Activated CD4-positive, alpha-beta T cell treated with anti-CD3 and anti-CD28 coated beads, Interleukin-2, Interleukin-4, amounts not matched to agents 100 ng/mL and 50 ng/mL, durations not matched to agents 16 hours and 8 hours (primary cell): ENCODE data around the gene MZT2B.
"Not testable (repeated sequence)": the region's sequence is repeated elsewhere in the genome, so short reads cannot be mapped to it uniquely, and the experiment has no call there.

Experiments used
- DNase-seq: peaks from one replicate; pipeline ENCODE4 v3.0.0-alpha.2; 2020; ENCODE audit warnings: low spot score

The MZT2B gene, protein sequence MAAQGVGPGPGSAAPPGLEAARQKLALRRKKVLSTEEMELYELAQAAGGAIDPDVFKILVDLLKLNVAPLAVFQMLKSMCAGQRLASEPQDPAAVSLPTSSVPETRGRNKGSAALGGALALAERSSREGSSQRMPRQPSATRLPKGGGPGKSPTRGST

GRCh38 chr2:130181880-130182682 is at the start of gene MZT2B:
Gene MZT2B, plus strand, starts transcription at chr2:130182262. Its CDS starts 21 bp downstream, at chr2:130182283.
- peak; percentile 92 for DNase-seq

GRCh38 chr2:130135692-130136541 is 46.1 kb upstream of the MZT2B start:
- no peak for DNase-seq

- not testable (repeated sequence) for DNase-seq
Observed at GRCh38 chr2:130136546-130136945, 45.5 kb upstream of the MZT2B start.

DNA sequence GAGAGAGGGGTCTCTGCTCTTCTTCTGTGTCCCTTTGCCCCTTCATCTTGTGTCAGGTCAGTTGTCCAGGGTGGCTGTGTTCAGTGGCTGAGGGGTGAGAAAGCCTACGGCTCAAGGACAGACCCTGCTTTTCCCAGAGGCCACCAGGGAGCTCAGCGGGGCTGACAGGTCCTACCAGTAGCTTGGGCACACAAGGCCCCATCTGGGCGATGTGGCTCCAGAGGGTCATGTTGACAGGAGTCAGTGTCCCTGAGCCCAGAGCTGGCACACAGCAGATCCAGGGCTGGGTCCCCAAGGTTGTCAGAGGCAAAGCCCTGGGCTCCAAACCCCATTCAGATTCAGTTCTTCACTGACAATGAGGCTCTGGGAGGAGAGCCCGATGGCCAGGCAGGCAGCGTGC is 44.9 kb upstream of the MZT2B start:
- DNase-seq: not testable (repeated sequence)

GRCh38 chr2:130138326-130138725 is 43.7 kb upstream of the MZT2B start:
- not testable (repeated sequence) for DNase-seq

- not testable (repeated sequence) for DNase-seq
Observed at GRCh38 chr2:130138841-130139251, 43.2 kb upstream of the MZT2B start.

- not testable (repeated sequence) for DNase-seq
Observed at GRCh38 chr2:130139331-130140280, 42.5 kb upstream of the MZT2B start.

DNA sequence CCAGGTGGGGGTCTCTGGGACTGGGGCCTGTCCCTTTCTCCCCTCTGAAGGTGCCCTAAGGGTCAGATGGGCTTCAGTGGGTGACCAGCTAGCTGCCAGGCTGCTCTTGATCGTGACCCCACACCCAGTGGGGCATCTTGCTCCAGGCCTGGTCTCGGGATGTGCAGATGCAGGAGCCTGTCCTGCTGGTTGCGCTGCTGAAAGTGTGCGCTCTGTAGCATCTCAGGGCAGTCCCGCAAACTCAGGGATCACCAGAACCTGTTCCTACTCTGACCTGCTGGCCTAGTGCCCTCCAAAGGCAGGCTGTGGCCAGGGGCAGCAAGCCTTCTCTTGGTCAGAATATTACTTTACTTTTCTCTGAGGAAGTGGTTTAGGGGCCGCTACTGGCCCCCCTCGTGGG is 41.5 kb upstream of the MZT2B start:
- not testable (repeated sequence) for DNase-seq

DNA sequence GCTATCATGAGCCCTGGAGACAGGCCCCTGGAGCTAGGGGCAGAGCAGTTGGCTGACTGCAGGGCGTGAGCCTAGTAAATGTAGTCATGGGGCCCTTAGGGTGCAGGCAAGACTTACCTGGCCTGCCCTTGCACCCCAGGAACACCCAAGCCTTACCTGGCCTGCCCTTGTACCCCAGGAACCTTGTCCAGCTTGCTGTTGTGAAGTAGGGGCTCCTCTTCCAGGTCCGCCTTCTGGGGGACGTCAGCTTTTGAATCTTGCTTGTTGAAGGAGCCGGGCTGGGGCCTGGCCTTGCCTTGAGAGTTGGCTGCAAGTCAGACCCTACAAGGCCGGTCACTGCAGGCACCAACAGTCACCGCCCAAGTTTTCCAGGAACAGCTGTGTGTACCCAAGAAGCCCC is 41.1 kb upstream of the MZT2B start:
- DNase-seq: not testable (repeated sequence)

- DNase-seq: not testable (repeated sequence)
Observed at GRCh38 chr2:130141645-130142370, 40.3 kb upstream of the MZT2B start.

DNA sequence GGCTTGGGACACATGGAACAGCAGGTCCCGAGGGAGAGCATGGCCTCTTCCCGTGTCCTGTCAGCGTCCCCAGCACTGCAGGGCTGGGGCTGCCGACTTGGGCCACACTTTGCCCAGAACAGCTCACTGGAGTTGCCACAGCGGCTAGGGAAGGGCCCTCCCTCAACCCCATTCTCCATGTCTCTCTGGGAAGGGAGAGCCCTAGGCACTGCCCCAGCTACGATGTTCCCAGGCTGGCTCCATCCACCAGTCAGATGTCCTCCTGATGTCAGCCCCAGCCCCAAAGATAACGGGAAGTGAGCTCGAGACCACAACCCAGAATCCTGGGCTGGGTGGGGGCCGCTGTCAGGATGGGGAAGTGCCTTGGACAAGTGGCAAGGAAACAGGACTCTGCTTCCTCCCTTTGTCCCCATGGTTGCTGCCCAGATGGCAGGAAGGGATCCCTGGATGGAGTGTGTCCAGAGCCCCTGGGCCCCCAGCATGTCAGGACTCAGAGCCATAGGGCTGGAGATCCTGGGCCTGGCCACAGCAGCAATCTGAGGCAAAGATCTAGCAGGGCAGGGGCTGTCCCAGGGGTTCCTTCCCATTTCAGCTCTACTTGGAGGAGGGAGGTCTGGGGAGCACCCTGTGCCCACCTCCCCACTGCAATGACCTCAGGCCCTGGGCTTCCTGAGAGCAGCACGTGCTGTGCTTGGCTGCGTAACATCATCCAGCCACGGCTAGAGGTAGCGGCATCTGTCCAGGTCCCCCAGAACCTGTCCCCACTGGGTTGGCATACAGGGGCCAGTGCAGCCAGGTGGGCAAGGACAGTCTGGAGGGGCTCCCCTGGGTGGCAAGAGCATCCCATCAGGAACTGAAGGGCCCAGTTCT is 39.4 kb upstream of the MZT2B start:
- not testable (repeated sequence) for DNase-seq

DNA sequence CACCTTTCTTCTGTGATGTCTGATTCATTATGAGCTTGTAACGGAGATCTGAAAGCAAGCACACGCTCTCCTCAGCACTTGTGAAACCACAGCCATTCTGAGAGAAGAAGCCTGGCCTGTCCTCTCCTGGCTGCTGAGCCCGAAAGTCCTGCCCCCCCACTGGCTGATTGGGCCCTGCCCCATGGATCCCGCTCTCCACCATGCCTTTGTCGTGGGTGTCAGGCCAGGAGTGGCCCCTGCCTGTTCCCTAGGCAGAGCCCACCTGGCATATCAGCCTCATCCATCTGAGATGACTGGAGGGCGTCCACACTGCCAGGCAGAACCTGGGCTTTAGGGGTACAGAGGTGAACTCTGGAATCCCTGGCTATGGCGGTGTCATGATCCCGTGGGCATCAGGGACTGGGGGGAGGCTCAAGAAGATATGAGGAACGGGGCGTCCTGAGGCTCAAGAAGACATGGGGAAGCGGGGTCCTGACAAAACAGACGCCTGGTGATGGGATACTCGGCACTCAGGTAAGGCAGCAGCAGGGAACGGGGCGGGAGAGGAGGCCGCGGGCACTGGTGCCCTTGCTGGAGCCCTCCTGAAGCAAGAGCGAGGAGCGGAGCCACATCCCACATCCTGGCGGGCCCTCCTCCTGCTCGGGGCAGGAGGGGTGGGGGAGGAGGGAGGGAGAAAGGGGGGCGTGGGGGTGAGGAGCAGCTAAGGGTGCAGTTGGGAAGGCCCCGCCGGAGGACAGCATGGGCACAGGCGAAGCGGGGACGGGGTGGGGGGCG is 38.6 kb upstream of the MZT2B start:
- DNase-seq: not testable (repeated sequence)

DNA sequence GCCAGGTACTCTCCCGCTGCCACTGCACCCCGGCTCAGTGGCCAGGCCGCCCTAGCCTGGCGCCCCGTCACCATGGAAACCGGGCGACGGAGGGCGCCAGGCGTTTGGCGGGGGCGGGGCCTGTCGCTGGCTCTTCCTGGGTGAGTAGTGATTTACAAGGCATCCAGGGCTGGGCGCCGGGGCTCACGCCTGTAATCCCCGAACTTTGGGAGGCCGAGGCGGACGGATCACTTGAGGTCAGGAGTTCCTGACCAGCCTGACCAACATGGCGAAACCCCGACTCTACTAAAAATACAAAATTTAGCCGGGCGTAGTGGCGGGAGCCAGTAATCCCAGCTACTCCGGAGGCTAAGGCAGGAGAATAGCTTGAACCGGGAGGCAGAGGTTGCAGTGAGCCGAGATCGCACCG is 37.1 kb upstream of the MZT2B start, which contains the start of gene CCDC74B:
Gene CCDC74B, minus strand, starts transcription at position 107 of the 409 bp plus-strand sequence. CDS start 116 bp downstream, outside the sequence.
- peak; percentile 53 for DNase-seq

DNA sequence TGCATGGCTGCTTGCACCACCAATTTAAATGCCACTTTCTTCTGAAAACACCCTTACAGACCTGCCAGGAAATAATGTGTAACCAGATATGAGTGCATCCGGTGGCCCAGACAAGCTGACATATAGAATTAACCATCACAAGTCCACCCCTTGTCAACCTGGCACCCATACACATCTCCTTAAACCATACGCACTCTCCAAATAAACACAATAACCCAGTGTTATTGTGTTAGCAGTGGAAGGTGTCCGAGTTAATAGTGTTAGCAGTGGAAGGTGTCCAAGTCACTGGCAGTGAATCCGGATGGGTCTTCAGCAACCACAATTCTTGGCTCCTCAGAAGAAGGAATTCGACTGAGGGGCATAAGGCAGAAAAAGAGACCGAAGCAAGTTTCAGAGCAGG is 33.5 kb upstream of the MZT2B start:
- DNase-seq: not testable (repeated sequence)

- no peak for DNase-seq
Observed at GRCh38 chr2:130150181-130151144, 31.6 kb upstream of the MZT2B start.

DNA sequence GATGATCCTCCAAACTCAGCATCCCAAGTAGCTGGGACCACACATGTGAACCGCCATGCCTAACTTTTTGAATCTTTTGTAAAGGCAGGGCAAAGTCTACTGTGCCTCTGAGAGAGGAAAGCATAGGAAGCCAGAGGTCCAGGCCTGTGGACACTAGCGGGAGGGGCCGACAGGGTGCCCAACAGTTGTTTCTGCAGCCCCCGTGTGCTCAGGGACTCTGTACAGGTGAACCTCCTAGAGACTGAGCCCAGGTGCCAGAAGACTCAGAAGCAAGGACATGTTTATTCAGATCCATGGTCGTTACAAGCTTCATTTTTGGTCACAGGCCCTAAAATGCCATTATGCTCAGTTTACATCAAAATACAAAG is 30.9 kb upstream of the MZT2B start:
- not testable (repeated sequence) for DNase-seq

DNA sequence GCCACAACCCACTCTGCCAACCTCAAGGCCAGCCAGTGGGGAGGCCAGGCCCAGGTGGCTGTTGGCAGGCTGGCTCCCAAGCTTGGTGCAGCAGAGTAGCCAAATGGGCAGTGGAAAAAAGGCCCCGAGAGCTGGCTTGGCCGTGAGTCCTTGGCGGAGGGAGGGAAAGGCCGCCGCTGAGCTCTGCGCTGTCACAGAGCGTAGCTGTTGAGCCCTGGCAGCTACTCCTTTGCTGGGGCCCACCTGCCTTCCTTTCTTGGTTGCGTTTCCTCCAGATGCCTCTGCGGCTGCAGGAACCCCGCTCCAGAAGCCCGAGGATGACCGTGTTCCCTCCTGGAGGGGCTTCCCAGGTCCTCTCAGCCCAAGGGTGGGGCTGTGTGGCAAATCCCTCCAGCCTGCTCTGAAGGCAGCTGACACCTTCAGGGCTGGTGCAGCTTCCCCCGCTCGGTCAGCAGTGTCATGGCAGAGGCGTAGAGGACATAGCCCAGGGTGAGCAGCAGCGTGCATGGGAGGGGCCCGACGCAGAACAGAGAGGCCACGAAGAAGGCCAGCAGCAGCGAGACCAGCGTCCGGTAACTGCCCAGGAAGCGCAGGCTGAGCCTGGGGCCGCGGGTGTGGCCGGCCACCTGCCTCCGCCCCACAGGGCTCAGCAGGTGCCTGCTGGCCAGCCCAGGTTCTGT is 29.8 kb upstream of the MZT2B start:
- not testable (repeated sequence) for DNase-seq
